HG02973 (cell line): Measurements from ENCODE around the gene ARHGAP27.

Source experiments
- ATAC-seq: cut with Tn5 transposase; IDR thresholded peaks from one replicate; pipeline ENCODE4 v1.9.1; 2021; ENCODE audit warnings: moderate library complexity; ENCODE audit not compliant: unreplicated experiment

The ARHGAP27 gene

GRCh38 chr17:45408611-45409421 is 23.9 kb downstream of the ARHGAP27 start:
- no peak for ATAC-seq

- ATAC-seq = no peak
Measured at GRCh38 chr17:45406107-45406506, 26.6 kb downstream of the ARHGAP27 start.

DNA sequence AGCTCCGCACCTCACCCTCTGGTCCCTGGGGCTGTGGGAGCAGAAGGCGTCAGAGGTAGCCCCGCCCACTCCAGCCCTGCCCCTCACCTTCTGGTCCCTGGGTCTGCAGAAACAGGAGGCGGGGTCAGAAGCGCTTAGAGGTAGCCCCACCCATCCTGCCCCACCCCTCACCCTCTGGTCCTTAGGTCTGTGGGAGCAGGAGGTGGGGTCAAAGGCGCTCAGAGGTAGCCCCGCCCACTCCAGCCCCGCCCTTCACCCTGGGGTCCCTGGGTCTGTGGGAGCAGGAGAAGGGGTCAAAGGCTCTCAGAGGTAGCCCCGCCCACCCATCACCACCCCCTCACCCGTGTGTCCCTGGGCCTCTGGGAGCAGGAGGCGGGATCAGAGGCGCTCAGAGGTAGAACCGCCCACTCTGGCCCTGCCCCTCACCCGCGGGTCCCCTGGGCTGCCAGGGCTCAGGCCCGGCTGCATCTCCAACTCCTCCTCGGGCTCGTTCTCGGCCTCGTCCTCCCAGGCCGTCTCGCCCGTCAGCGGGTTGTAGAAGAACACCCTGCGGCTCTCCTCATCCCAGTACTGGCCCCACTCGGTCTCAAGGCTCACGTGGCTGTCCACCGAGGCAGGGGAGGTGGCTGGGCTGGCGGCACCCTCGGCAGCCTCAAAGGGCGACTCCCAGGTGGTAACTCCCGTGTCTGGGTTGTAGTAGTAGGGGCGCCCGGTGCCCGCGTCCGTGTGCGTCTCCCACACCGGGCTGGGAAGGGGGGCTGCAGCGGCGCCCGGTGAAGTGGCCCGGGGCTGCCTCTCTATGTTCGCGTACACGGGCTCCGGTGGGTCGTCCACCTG is 27.2 kb downstream of the ARHGAP27 start:
- no peak for ATAC-seq

DNA sequence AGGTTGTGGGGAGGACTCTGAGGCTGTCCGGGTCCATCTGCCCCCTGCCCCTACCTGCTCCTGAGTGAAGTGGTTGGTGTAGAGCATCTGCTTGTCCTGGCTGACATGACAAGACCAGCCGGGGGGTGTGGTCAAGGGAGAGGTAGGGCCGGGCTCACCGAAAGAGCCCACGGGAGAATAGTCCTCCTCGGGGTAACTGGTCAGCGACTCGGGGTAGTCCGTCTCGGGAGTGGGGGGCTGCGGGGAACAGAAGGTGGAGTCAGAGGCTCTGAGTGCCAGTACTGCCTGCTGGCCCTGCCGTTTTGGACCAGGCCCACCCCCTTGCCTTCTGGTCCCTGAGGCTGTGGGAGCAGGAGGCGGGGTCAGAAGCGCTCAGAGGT is 27.8 kb downstream of the ARHGAP27 start:
- ATAC-seq = no peak

GRCh38 chr17:45403906-45404490 is 28.7 kb downstream of the ARHGAP27 start:
- no peak for ATAC-seq

DNA sequence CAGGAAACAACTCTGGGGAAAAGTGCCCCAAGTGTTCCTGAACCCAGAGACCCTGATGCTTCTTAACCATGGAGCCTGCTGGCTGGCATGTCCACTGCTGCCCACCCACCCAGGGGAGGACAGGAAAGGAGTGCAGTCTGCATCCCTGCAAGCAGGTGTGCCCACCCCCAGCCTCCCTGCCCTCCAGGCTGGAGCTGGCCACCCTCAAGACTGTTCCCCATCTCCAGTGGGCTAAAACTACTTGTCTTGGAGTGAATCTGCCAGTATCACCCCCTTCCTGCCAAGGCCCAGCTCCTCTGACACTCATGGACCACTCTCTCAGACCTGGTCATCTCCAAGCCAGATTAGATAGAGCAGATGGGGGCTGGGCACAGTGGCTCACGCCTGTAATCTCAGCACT is 29.8 kb downstream of the ARHGAP27 start:
- ATAC-seq = no peak

DNA sequence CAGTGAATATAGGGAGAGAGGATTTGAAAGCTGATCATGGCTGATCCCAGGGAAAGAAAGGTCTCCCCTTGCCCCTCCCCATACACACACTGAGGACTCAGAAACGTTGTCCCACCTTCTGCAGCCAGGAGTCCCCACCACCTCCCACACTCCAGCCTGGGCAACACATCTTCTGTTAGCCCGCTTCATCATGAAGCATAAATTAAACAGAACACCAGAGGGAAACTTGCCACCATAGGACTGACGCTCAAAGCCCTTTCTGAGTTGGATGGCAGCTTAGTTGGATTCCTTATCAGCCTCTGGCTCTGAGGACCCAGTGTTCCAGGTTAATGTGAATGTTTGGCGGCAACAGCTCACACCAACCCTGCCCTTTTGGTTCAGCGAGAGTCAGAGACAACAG is 33.9 kb downstream of the ARHGAP27 start:
- no peak for ATAC-seq

GRCh38 chr17:45397796-45398195 is 34.9 kb downstream of the ARHGAP27 start:
- ATAC-seq = no peak

DNA sequence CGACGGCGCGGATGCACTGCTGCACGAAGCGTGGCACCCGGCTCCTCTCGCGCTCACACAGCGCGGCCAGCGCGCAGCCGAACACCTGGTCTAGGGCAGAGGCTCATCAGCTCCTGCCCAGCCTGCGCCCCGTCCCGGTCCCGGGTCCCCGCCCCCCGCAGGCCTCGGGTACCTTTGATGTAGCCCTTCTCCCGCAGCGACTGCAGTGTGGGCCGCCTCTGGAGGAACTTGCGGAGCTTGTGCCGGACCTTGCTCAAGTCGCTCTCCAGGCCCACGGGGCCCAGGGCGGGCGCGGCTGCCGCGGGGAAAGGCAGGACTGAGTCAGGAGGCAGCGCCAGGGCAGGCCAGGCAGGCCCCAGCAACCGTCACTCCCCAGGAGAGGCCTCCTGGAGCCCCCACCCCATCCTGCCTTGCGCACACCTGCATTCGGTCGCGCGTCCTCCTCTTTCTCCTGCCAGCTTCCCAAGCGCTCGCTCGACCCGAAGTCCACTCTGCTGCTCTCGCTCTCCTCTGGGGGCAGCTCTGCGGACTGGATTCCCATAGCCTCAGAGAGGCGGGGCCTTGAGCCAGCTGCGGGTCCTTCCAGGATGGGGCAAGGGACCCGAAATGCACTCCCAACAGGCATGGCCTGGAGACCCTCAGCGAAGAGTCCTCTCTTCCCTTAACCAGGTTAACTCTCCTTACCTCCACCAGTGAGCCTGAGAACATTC is 36.0 kb downstream of the ARHGAP27 start:
- no peak for ATAC-seq

DNA sequence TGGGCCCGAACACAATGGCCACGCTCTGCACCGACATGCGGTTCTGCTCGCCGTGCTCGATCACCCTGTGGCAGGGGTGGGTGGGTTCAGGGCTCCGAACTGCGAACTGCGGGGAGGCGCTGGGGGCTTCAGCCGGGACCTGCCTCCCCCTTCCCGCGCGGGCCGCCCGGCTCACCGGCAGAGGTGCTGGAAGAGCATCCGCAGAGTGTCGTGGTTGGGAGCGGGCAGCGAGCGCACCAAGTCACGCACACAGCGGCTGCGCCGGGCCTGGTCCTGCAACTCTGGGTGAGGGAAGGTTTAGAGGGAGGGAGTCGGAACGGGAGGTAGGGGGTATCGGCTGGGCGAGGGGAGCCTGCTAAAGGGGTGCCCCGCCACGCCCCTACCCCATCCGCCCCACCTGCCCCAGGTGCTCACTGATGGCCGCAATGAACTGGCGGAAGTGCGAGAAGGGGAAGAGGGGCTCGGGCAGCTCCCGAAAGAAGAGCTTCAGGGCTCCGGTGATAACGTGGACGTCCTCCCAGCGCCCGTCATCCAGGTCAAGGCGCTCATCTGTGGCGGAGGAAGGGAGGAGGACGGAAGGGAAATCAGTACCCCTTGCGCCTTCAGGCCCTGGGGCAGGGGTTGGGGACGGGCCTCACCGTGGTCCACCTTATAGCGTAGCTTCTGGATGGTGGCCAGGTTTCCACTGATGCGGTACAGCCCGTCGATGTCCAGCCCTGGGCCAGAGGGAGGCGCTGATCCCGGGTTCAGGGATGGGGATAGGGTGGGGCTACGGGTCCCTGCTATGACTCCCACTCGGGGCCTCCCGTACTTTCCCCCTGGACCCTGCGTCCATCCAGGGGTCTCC is 36.9 kb downstream of the ARHGAP27 start:
- ATAC-seq = no peak

- ATAC-seq = no peak
Measured at GRCh38 chr17:45394913-45395568, 37.6 kb downstream of the ARHGAP27 start.

DNA sequence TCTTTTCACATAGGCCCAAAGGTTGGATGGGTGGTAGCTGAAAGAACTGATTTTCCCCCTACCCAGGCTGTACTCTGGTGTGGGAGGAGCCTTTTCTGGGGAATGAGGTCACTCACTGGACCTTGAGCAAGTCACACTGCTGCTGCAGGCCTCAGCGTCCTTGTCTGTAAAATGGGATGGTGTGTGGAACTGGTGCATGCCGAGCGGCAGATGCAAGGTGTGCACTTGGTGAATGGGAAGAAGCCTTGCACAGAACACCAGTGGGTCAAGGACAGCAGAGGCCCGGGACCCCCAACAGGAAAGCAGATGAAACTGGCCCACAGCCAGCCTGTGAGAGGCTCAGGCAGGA is 38.1 kb downstream of the ARHGAP27 start:
- no peak for ATAC-seq

DNA sequence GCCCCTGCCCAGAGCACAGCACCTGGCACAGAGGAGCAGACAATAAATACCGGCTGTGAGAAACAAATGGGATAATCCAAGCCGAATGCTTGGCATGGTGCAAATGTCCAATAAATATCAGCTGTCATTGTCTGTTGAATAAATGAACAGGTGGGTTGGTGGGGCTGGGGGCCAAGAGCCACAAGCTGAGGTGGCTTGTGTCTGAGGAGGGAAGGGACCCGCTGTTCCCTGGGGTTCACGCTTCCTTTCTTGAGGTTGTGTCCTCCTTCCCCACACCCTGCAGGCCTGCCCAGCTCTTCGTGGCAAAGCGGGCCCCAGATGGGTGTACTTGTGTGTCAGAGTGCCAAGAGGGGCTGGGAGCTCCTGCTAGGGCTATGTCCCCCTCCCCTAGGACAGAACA is 38.6 kb downstream of the ARHGAP27 start:
- no peak for ATAC-seq

GRCh38 chr17:45393411-45393810 is 39.3 kb downstream of the ARHGAP27 start:
- ATAC-seq = no peak

GRCh38 chr17:45391918-45392317 is 40.8 kb downstream of the ARHGAP27 start:
- ATAC-seq = no peak

DNA sequence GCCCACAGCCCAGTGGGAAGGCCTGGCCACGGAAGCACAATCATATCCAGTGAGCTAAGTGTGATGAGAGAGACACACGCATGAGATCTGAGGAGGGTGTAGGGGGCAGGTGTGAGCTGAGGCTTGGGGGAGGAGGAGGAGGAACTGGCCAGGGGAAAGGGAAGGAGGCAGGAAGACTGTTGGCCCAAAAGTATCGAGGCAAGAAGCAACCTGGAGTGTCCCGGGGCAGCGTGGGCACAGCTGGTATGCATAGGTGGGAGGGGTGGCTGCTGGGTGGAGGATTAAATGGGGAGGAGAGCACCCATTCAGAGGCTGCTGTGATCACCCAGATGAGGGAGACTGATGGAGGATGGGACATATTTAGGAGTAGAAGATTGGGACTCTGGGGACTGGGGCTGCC is 41.4 kb downstream of the ARHGAP27 start:
- no peak for ATAC-seq

DNA sequence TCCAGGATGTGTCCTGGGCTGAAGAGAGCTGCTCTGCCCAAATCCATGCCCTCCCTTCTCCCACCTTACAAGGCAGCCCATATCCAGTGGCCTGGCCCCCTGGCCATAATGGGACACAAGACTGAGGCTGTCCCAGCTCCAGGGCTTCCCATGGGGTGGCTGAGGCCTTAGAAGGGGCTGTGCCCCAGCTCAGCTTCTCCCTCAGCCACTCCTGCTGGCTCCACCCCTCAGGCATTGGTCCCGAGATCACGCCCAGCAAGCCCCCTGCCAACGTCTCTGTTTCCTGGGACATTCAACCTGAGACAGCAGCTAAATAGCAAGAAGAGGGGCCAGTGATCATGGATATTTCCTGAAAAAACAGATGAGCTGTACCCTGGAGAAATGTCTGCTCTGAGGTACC is 43.3 kb downstream of the ARHGAP27 start:
- no peak for ATAC-seq

DNA sequence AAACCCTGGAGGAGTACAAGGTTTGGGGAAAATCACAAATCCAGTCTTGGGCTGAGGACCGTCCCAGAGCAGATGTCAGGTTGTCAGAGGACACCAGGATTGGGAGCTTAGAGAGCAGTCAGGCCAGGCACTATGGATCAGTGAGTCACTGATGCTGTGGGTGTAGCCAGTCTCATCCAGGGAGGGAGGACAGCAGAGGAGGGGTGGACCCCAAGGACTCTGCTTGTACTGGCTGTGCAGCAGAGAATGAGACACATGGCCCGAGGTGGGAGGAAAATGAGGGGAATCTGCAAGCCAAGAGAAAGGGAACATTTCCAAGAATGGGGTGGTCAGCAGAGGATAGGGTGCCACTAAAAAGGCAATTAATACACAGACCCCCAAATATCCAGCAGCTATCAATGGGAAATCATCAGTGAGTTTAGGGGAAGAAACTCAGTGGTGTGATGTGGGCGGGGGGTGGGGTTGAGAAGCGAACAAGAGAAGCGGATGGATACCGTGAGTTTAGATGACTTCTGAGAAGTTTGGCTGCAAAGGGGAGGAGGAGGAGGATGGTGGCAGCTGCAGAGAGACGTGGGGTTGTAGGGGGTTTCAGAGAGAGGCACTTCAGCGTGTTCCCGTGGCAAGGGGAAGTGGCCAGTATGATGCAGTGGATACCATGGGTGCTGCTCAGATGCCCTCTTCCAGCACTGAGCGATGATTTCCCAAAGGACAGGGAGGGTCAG is 43.9 kb downstream of the ARHGAP27 start:
- no peak for ATAC-seq

- ATAC-seq = no peak
Measured at GRCh38 chr17:45387739-45388138, 44.9 kb downstream of the ARHGAP27 start.
